HCT116 (cell line): ENCODE data around the gene CBLB.

Source experiments
- CTCF ChIP-seq, 3 experiments: fragments of 200-600 bp in 1 of 3; sonication (generic) in 1 of 3; IDR thresholded peaks in 2 of 3; conservative IDR thresholded peaks in 1 of 3; 2 replicates each; pipeline ENCODE4 v1.5.1; 2012 to 2017; ENCODE audit warnings: low read depth in 2 of 3, low read length in 2 of 3, antibody characterized with exemption in 1 of 3, borderline replicate concordance in 1 of 3, control low read depth in 1 of 3, mild to moderate bottlenecking in 1 of 3, mixed read lengths in 1 of 3, mixed run types in 1 of 3, moderate library complexity in 1 of 3; ENCODE audit not compliant: insufficient read depth in 1 of 3
- EGR1 ChIP-seq: IDR thresholded peaks from 2 replicates; pipeline ENCODE4 v1.6.1; 2012; ENCODE audit warnings: low read depth
- EZH2 ChIP-seq: fragments of 200-600 bp; sonication (generic); IDR thresholded peaks from 2 replicates; pipeline ENCODE4 v1.6.1; 2017; ENCODE audit warnings: antibody characterized with exemption, mixed run types
- FOSL1 ChIP-seq: IDR thresholded peaks from 2 replicates; pipeline ENCODE4 v1.6.1; 2012; ENCODE audit warnings: low read depth
- POLR2AphosphoS5 ChIP-seq: IDR thresholded peaks from 2 replicates; pipeline ENCODE4 v1.6.1; 2011; ENCODE audit warnings: mild to moderate bottlenecking, low read depth, low read length, moderate library complexity
- SP1 ChIP-seq: IDR thresholded peaks from 2 replicates; pipeline ENCODE4 v1.6.1; 2012; ENCODE audit warnings: low read depth
- ZNF274 ChIP-seq: fragments of 200-500 bp; sonication (Bioruptor generic); IDR thresholded peaks from 2 replicates; pipeline ENCODE4 v1.6.1; 2014; ENCODE audit warnings: mild to moderate bottlenecking, low read depth, low read length, inconsistent platforms
- TF ChIP-seq, protein P1 (sequence below): IDR thresholded peaks from 2 replicates; pipeline ENCODE4 v1.6.1; 2011; ENCODE audit warnings: mild to moderate bottlenecking, low read length, moderate library complexity; ENCODE audit not compliant: insufficient replicate concordance; ENCODE audit errors: extremely low read depth
- TF ChIP-seq, protein P2 (sequence below): IDR thresholded peaks from 2 replicates; pipeline ENCODE4 v1.6.1; 2012

- TF ChIP-seq EZH2 (no peak), CTCF (IDR thresholded peaks at IDR 0.05 in 2 of 3, conservative IDR thresholded peaks at IDR 0.05 in 1 of 3; ENCODE audit: borderline replicate concordance in 1 of 3, insufficient read depth in 1 of 3, low read depth in 2 of 3, low read length in 2 of 3) (peak in 2 of 3 experiments; percentile 66 to 67; a peak in 4 of 6 replicates), ZNF274 (no peak), POLR2AphosphoS5 (no peak), SP1 (0 out of 2 replicates have a peak, but pooled peaks have one; percentile 31), EGR1 (no peak), FOSL1 (peak; percentile 75)
- TF ChIP-seq, protein P1, sequence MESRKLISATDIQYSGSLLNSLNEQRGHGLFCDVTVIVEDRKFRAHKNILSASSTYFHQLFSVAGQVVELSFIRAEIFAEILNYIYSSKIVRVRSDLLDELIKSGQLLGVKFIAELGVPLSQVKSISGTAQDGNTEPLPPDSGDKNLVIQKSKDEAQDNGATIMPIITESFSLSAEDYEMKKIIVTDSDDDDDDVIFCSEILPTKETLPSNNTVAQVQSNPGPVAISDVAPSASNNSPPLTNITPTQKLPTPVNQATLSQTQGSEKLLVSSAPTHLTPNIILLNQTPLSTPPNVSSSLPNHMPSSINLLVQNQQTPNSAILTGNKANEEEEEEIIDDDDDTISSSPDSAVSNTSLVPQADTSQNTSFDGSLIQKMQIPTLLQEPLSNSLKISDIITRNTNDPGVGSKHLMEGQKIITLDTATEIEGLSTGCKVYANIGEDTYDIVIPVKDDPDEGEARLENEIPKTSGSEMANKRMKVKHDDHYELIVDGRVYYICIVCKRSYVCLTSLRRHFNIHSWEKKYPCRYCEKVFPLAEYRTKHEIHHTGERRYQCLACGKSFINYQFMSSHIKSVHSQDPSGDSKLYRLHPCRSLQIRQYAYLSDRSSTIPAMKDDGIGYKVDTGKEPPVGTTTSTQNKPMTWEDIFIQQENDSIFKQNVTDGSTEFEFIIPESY: no peak
- TF ChIP-seq, protein P2, sequence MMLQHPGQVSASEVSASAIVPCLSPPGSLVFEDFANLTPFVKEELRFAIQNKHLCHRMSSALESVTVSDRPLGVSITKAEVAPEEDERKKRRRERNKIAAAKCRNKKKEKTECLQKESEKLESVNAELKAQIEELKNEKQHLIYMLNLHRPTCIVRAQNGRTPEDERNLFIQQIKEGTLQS: peak; percentile 7; the same call in 1 of the 2 replicates
Measured at GRCh38 chr3:105827959-105828358, 40.9 kb downstream of the CBLB start.
